Kasumi-1 (cell line): ENCODE measurements around the gene GPER1.
A peak's percentile ranks its signal among the peaks of the same experiment; 100 is the strongest.

Experiments used
- DNase-seq, 2 experiments: peaks; one replicate each; lab custom pipeline; 2025; lab: John Stamatoyannopoulos, UW

GPER1 gene

GRCh38 chr7:1054438-1054837, 33.5 kb upstream of the GPER1 start:
- DNase-seq, result no peak

DNA sequence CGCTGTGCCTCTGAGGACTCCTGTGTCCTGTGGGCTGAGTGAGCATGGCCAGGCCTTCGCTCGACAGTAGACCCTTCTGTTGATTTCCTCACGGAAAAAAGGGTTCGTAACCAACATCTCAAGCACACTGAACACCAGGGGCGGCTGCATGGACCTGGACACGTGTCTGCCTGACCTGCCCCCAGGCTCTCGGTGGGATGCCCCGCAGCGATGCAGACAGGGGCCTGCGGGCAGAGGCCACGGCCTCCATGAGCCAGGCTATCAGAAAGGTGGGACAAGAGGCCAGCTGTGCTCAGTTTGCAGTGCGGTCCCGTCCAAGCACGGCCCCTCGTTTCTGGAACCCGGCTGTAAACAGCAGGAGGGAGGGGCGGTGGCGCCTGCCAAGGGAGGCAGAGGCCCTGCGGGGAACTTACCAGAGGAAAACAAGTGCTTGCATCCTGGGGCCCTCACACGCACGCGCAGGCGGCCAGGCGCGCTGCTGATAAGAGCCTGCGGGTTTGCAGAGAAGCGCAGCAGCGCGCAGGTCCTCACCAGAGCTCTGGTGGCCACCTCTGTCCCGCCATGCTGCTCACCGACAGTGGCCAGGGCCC, 33.0 kb upstream of the GPER1 start:
- no peak for DNase-seq

GRCh38 chr7:1055491-1055955, 32.4 kb upstream of the GPER1 start:
- DNase-seq, result no peak

GRCh38 chr7:1055956-1056784, 31.7 kb upstream of the GPER1 start:
- DNase-seq, result no peak

DNA sequence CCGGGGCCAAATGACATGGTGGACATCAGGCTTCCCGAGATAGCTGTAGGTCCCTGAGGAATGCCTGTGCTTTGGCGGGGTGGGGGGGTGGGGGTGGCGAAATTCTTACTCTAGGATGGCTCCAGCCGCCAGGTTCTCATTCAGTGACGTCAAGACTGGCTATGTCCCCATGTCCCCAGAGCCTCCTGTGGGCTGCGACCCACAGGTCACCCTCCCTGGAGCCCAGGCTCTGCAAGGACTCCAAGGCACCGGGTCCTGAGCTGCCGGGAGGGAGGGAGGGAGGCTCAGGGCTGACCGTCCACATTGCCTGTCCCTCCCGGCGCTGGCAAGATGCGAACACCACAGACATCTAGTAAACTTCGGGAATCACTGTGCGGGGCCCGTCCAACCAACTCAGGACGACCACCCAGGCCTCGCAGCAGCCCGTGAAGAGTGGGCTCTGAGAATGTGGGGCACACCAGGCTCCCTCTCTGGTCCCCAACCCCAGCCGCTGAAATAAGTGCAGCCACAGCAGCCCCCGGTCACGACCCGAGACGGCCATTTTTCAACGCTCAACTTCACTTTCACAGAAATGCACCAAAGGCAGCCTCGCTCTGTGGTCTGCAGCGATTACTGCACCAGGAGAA, 31.0 kb upstream of the GPER1 start:
- no peak for DNase-seq

GRCh38 chr7:1057416-1058291, 30.3 kb upstream of the GPER1 start:
- no peak for DNase-seq

DNA sequence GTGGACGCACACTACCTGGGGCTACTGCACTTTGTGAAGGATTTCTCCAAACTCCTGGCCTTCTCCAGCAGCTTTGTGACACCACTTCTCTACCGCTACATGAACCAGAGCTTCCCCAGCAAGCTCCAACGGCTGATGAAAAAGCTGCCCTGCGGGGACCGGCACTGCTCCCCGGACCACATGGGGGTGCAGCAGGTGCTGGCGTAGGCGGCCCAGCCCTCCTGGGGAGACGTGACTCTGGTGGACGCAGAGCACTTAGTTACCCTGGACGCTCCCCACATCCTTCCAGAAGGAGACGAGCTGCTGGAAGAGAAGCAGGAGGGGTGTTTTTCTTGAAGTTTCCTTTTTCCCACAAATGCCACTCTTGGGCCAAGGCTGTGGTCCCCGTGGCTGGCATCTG, 29.6 kb upstream of the GPER1 start:
- DNase-seq, result no peak

GRCh38 chr7:1058821-1059199, 29.1 kb upstream of the GPER1 start:
- no peak for DNase-seq

GRCh38 chr7:1059200-1060091, 28.5 kb upstream of the GPER1 start:
- DNase-seq, result no peak

GRCh38 chr7:1060315-1061072, 27.4 kb upstream of the GPER1 start:
- no peak for DNase-seq

GRCh38 chr7:1061180-1061579, 26.7 kb upstream of the GPER1 start:
- DNase-seq, result no peak

- no peak for DNase-seq
Measured at GRCh38 chr7:1062296-1063294, 25.3 kb upstream of the GPER1 start.

GRCh38 chr7:1063361-1063760, 24.6 kb upstream of the GPER1 start:
- no peak for DNase-seq

GRCh38 chr7:1064581-1064980, 23.3 kb upstream of the GPER1 start:
- no peak for DNase-seq

DNA sequence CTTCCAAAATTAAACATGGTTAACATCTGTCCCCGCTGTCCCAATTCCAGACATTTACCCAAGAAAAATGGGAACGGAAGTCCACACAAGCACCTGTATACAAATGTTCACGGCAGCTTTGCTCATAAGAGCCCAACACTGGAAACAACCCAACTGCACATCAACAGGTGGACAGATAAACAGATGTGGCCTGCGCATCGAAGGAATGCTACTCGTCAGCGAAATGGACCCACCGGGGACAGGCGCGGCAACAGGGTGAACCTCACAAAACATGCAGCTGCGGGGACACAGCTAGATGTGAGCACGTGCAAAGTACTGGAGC, 22.7 kb upstream of the GPER1 start:
- no peak for DNase-seq

GRCh38 chr7:1065585-1066241, 22.2 kb upstream of the GPER1 start:
- peak; percentile 32 to 37 for DNase-seq

- DNase-seq, result no peak
Measured at GRCh38 chr7:1066242-1066588, 21.7 kb upstream of the GPER1 start.

DNA sequence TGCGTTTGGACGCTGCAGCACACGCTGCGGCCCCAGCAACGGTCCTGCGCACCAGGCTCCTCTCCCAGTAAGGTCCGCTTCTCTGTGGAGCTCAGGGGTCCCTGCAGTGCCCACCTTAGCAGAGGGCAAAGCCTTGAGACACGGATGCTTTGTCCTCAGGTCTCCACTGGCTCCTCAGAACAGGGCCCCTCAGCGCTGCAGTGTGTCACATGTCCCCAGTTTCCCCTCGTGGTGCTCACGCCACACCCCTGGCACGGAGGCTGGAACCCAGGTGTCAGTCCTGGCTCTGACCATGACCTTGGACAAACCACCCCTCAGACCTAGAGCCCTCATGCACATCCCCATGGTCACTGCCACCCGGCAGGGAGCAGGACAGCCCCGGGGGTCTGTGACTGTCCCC, 19.9 kb upstream of the GPER1 start:
- no peak for DNase-seq

DNA sequence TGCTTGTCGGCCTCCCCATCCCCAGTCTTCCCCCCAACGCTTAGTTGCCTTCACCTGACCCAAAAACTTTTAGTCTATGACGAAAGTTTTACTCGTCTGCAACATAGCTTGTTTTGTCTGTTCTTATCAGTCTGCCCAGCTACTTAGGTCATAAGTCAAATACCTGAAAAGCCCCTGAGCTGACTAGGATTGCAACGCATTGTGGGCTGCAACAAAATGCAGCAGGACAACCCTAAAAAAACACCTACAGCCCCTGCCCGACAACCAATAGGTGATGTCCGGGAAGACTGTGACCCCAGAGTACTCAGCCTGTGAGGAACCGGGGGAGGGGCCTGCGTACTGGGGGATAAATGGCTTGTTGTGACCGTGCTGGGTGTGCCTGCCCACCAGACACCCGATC, 19.3 kb upstream of the GPER1 start:
- DNase-seq, result no peak
